Globus pallidus (tissue), 1 donor: ENCODE results near the gene TKTL2.

Experiments
- DNase-seq: peaks from one replicate; pipeline ENCODE4 v3.0.0-alpha.2; 2015; ENCODE audit warnings: low spot score

TKTL2 gene, protein sequence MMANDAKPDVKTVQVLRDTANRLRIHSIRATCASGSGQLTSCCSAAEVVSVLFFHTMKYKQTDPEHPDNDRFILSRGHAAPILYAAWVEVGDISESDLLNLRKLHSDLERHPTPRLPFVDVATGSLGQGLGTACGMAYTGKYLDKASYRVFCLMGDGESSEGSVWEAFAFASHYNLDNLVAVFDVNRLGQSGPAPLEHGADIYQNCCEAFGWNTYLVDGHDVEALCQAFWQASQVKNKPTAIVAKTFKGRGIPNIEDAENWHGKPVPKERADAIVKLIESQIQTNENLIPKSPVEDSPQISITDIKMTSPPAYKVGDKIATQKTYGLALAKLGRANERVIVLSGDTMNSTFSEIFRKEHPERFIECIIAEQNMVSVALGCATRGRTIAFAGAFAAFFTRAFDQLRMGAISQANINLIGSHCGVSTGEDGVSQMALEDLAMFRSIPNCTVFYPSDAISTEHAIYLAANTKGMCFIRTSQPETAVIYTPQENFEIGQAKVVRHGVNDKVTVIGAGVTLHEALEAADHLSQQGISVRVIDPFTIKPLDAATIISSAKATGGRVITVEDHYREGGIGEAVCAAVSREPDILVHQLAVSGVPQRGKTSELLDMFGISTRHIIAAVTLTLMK

DNA sequence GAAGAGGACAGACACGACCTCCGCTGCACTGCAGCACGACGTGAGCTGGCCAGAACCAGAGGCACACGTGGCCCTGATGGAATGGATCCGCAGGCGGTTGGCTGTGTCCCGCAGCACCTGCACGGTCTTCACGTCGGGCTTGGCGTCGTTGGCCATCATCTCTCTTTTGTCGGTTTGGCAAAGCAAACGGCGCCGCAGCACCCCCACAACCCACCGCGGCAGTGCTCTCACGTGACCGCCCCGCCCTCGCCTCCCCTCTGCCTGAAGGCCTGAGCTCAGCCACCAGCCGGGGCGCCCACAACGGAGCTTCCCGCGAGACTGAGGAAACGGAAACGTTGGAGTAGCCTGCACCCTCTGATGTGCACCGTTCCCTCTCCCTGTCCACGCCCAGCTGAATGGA, at the start of gene TKTL2:
TKTL2 (minus strand) TSS at position 179 of the 400 bp plus-strand sequence; CDS start at position 159, 20 bp downstream.
- DNase-seq, result no peak

- DNase-seq, result no peak
These were observed 41.6 kb upstream of the TKTL2 start for GRCh38 chr4:163515198-163515597.

GRCh38 chr4:163505374-163505773, 31.8 kb upstream of the TKTL2 start:
- DNase-seq, result no peak

- DNase-seq, result no peak
These were observed 27.0 kb upstream of the TKTL2 start for GRCh38 chr4:163500586-163500985.

DNA sequence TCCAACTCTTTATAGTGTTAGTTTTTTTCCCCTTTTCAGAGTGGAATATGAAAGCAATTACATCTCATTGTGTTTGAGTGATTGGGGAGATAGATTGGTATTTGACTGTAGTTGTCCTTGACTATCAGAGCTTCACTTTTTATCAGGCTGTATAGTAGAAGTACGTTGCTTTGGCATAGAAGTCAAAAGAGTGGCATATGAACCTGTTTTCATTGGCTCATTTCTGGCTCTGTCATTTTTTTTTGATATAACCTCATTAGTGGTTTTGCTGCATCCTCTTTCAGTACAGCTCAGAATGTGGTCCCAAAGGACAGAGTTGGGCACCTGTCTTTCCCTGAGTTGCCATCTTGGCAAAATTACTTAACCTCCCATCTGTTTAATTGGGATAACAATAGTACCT, 22.3 kb upstream of the TKTL2 start:
- no peak for DNase-seq

DNA sequence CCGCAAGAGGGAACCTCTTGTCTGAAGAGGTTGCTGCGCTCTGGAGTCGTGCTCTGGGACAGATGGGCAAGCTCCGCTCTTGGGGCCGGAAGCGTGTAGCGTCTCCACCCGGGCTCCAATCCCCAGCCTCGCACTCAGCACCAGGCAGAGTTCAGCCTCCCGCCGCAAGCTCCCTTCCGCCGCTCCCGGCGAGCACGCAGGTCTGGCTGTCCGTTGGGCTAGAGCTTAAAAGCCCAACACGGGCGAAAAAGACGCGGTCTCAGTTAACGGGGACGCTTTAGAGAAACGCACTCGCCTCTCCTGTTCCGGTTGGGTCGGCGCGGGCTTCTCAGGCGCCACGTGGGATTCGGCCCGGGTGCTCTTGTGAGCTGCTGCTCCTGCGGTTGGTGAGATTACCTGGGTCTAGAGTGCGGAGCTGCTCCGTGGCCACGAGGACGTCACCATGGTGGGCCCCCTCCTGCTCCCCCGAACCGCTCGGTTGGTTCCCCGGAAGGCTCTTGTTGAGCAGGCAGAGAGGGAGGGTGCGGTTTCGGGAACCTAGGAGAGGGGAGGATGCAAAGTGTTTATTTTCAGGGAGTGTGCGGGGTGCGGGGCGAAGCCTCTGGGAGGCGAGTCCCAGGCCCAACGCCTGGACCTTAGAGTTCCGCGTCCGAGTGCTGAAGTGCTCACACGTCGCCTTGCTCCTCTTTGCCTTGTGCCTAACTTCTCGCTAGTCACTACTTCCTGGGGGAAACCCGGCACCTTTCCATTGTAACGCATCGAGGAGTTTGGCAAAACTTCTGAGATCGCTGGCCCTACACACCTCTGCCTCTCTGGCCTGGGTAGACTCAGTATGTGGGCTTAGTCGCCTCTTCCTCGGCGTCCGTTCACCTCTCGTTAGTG, 21.0 kb upstream of the TKTL2 start, which contains the start of gene TMA16:
TMA16 (plus strand) TSS at position 331 of the 882 bp plus-strand sequence; CDS start at position 443, 112 bp downstream.
- DNase-seq, result peak; percentile 78

DNA sequence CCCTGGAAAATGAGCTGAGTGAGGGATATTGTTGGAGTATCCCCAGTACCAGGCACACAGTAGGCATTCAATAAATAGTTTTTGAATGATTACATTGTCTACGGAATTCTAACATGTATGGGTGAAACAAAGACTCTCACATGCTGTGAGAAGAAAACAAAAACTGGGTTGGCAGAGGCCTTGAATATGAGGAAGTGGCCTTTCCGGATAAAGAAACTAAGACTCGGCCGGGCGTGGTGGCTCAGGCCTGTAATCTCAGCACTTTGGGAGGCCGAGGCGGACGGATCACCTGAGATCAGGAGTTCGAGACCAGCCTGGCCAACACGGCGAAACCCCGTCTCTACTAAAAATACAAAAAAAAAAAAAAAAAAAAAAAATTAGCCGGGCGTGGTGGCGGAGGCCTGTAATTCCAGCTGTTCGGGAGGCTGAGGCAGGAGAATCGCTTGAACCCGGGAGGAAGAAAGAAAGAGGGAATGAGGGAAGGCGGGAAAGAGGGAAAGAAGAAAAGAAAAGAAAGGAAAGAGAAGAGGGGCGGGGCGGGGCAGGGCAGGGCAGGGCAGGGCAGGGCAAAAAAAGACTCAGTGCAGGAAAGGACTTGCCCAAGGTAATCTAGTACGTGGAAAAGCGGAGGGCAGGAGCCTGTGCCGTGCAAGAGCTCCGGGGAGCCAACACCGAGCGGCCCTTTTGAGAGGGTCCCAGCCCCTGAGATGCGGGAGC, 20.2 kb upstream of the TKTL2 start:
- peak; percentile 44 for DNase-seq

GRCh38 chr4:163492951-163493504, 19.5 kb upstream of the TKTL2 start:
- DNase-seq, result peak; percentile 36

- DNase-seq, result no peak
These were observed 16.4 kb upstream of the TKTL2 start for GRCh38 chr4:163489929-163490328.

GRCh38 chr4:163486321-163486720, 12.8 kb upstream of the TKTL2 start:
- DNase-seq, result no peak

DNA sequence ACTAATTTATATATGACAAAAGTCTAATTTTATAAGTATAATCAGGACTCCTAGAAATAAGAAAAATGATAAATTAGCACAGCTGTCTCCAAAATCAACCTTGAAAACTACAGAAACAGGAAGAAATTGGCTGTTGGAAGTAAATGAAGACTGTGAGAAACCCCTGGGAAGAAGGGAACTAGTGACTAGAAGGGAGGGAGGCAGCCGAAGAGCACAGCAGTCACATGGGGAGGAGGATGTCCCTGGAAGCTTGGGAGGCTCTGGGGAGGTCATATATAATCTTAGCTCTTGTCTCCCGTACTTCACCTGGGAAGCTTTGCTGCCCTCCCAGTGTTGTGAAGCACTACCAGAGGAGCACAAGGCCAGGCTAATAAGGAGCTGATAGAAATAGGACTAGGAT, 12.0 kb upstream of the TKTL2 start:
- no peak for DNase-seq

DNA sequence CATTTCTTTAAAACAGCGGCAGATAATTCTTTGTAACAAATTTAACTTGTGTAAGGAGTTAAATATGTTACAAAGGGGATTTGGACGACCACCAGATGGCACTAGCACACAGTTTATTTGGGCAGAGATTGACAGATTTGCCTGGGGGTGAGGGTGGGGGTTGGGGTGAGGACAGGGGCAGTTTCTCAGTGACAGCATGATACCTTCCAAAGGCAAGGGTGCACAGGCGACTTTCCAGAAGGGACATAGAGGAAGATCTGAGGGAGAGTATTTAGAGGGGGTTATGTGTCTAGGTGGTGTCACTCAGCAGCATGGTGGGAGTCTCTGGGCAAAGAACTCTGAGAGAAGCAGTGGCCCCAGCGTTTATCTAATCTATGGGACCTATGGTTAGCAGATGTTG, 11.4 kb upstream of the TKTL2 start:
- DNase-seq, result peak; percentile 42

DNA sequence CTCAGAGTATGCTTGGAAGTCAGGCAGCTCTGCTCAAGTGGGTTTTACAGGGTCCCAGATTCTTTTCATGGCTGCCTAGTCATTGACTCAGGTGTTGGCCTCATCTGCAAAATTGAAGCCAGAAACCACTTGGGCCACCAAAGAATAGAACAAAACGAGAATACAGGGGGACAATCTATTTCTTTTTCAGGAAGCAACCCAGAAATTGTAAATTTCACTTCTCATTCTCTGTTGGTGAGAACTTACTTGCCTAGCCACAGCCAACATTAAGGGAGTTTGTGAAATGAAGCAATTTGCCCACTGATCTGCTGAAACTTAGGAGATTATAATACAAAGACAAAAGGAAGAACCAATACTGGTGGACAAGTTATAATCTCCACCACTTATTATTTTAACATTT, 8.6 kb upstream of the TKTL2 start:
- peak; percentile 20 for DNase-seq

DNA sequence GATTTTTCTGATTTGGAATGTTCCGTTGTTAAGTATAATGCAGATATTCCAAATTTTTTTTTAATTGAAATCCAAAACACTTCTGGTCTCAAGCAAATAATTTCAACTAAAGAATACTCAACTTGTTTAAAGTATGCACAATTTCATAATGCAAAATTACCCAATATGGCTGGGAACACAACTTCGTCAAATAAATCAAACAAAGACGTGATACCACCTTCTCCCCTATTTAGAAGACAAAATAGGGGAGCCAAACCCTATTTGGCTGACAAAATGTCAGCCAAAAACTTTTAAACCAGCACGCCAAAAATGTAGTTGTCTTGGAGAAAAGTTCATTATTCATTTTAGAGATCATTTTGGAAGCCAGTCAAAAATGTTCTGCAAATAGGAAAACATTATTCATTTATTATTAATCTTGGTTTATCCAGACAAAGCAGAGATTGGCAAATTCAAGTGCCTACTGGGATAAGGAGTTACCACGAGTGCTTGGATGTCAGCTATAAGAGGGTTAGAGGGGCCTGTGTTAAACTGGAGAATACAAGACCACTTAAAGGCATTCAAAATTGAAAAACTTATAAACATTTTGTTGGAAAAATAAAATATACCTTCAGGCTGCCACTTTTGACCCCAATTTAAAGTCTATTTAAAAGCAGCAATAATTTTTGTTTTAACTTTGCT, 3.3 kb upstream of the TKTL2 start:
- no peak for DNase-seq

GRCh38 chr4:163474027-163474426, 473 bp upstream of the TKTL2 start:
- no peak for DNase-seq

DNA sequence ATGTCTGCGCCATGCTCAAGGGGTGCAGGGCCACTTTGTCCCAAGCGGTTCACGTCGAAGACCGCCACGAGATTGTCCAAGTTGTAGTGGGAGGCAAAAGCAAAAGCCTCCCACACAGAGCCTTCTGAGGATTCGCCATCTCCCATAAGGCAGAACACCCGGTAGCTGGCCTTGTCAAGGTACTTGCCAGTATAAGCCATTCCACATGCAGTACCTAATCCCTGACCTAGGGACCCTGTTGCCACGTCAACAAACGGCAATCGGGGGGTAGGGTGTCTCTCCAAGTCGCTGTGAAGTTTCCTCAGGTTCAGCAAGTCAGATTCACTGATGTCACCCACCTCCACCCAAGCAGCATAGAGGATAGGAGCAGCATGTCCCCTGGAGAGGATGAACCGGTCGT, 424 bp downstream of the TKTL2 start:
- no peak for DNase-seq

- DNase-seq, result no peak
These were observed 3.2 kb downstream of the TKTL2 start for GRCh38 chr4:163470391-163470790.

GRCh38 chr4:163467082-163467770, 6.3 kb downstream of the TKTL2 start:
- DNase-seq, result no peak

GRCh38 chr4:163462556-163462955, 11.0 kb downstream of the TKTL2 start:
- no peak for DNase-seq

GRCh38 chr4:163448540-163449203, 24.9 kb downstream of the TKTL2 start:
- DNase-seq, result no peak
